ENCODE data around the gene TRMT11. TPM values are rescaled to one million over a fixed set of nuclear protein-coding genes. Genes with fewer than 3 reads are reported as not detected.

TRMT11 gene
- total RNA-seq, result 9.2 TPM
- long read RNA-seq, transcript TRMT11-201 (13 exons, 1,565 nt), result major isoform, 15 of 18 reads
- long read RNA-seq, partial matches to known transcripts, result 0 of 18 reads
- long read RNA-seq, other reads (novel, unspliced or antisense), result 2 of 18 reads

- Histone ChIP-seq H3K4me3 (peak within 1 kb of the TSS; percentile 87), H3K27me3 (ENCODE audit: low read depth) (no peaks in the 10 kb centered on the region), H3K4me1 (peaks cover 29% of the 10 kb centered on the region), H3K9me3 (replicated peaks) (no peaks in the 10 kb centered on the region), H3K36me3 (no peaks in the 10 kb centered on the region), H3K27ac (replicated peaks) (peak within 1 kb of the TSS; percentile 81)
- peak; percentile 85 for DNase-seq
- intact Hi-C loops (cut with micrococcal nuclease), result no loop called here
- TF ChIP-seq CTCF (IDR thresholded peaks at IDR 0.05; ENCODE audit: borderline replicate concordance), result no peak
Measured at GRCh38 chr6:125986301-125987025, at the start of gene TRMT11. TSS of gene TRMT11 (plus strand) at chr6:125986540. CDS start at chr6:125986551, 11 bp downstream.

GRCh38 chr6:125939026-125939425, 47.3 kb upstream of the TRMT11 start:
- peaks cover 4% of the 10 kb centered on the region for H3K4me1 ChIP-seq
- no peak for TF ChIP-seq CTCF (IDR thresholded peaks at IDR 0.05; ENCODE audit: borderline replicate concordance)
- no peaks in the 10 kb centered on the region for H3K36me3 ChIP-seq
- H3K4me3 ChIP-seq, result no peak overlapping the region
- DNase-seq, result no peak
- no peaks in the 10 kb centered on the region for H3K9me3 ChIP-seq (replicated peaks)
- H3K27me3 ChIP-seq (ENCODE audit: low read depth), result no peaks in the 10 kb centered on the region
- H3K27ac ChIP-seq (replicated peaks), result no peak overlapping the region
- intact Hi-C loops (cut with micrococcal nuclease), result no loop called here

- TF ChIP-seq CTCF (IDR thresholded peaks at IDR 0.05; ENCODE audit: borderline replicate concordance), result no peak
- Histone ChIP-seq H3K4me1 (peaks cover 12% of the 10 kb centered on the region), H3K4me3 (no peak overlapping the region), H3K27ac (replicated peaks) (no peak overlapping the region), H3K36me3 (no peaks in the 10 kb centered on the region), H3K9me3 (replicated peaks) (no peaks in the 10 kb centered on the region), H3K27me3 (ENCODE audit: low read depth) (no peaks in the 10 kb centered on the region)
- intact Hi-C loops (cut with micrococcal nuclease), result no loop called here
- no peak for DNase-seq
Measured at GRCh38 chr6:125939791-125940190, 46.5 kb upstream of the TRMT11 start.

- no peak overlapping the region for H3K4me3 ChIP-seq
- no peak for DNase-seq
- no peaks in the 10 kb centered on the region for H3K9me3 ChIP-seq (replicated peaks)
- H3K36me3 ChIP-seq, result no peaks in the 10 kb centered on the region
- H3K27me3 ChIP-seq (ENCODE audit: low read depth), result no peaks in the 10 kb centered on the region
- peaks cover 18% of the 10 kb centered on the region for H3K4me1 ChIP-seq
- TF ChIP-seq CTCF (IDR thresholded peaks at IDR 0.05; ENCODE audit: borderline replicate concordance), result no peak
- intact Hi-C loops (cut with micrococcal nuclease), result no loop called here
- H3K27ac ChIP-seq (replicated peaks), result no peak overlapping the region
Measured at GRCh38 chr6:125940247-125941041, 45.9 kb upstream of the TRMT11 start.

GRCh38 chr6:125942672-125943527, 43.4 kb upstream of the TRMT11 start:
- TF ChIP-seq CTCF (IDR thresholded peaks at IDR 0.05; ENCODE audit: borderline replicate concordance), result no peak
- no peaks in the 10 kb centered on the region for H3K9me3 ChIP-seq (replicated peaks)
- intact Hi-C loops (cut with micrococcal nuclease), result no loop called here
- H3K27ac ChIP-seq (replicated peaks), result no peak overlapping the region
- H3K27me3 ChIP-seq (ENCODE audit: low read depth), result no peaks in the 10 kb centered on the region
- no peak overlapping the region for H3K4me3 ChIP-seq
- H3K36me3 ChIP-seq, result no peaks in the 10 kb centered on the region
- H3K4me1 ChIP-seq, result peaks cover 24% of the 10 kb centered on the region
- no peak for DNase-seq

Data from left ventricle myocardium inferior (tissue), 1 donor.